GM19328 (cell line): ENCODE results near the gene CDNF.
A peak's percentile ranks its signal among the peaks of the same experiment; 100 is the strongest.
"Not testable (repeated sequence)": the region's sequence is repeated elsewhere in the genome, so short reads cannot be mapped to it uniquely, and the experiment has no call there.

Experiments used
- ATAC-seq: cut with Tn5 transposase; IDR thresholded peaks from one replicate; pipeline ENCODE4 v1.9.1; 2021; ENCODE audit warnings: mild to moderate bottlenecking, moderate library complexity; ENCODE audit not compliant: unreplicated experiment

The CDNF gene

DNA sequence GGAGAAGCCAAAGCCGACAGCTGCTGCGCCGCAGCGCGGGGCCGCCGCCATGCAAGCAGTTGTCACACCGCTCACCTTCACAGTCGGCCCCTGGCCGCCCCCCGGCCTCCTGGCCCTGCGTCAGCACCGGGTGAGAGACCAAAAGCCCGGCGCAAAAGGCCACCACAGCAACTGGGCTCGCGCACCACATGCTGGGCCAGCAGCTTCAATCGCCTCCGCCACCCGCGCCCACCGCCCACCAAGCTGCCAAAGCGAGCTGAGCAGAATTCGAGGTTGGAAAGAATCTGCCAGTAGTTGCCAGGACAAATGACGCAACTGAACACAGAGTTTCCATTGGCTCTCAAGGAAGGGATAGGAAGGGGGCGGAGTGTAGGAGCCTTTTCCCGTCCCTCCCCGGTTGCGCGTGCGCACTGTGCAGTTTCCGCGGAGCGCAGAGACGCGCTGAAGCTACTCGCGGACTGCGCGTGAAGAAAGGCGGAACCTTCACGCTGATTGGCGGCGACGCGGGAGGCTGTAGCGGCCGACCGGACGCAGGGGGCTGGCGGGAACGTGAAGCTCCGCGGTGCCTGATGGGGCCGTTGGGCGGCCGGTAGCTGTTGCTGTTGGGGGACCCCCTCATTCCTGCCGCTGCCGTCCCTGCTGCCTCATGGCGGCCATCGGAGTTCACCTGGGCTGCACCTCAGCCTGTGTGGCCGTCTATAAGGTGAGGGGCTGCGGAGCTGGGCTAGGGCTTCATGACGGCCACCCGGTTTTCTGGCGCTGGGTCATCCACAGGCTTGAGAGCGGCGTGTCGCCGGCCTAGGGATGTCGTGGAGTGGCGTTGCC, at the start of gene CDNF, which contains the start of the genes HSPA14 and MSANTD7:
Gene CDNF (minus strand): TSS at position 281 of the 825 bp plus-strand sequence. CDS start 91 bp downstream, at position 190.
Gene HSPA14 (plus strand): TSS at position 550 of the 825 bp plus-strand sequence. CDS start 97 bp downstream, at position 647.
Gene MSANTD7 (plus strand): TSS at position 550 of the 825 bp plus-strand sequence. CDS start 3,979 bp downstream, outside the sequence.
- ATAC-seq, result peak; percentile 95

DNA sequence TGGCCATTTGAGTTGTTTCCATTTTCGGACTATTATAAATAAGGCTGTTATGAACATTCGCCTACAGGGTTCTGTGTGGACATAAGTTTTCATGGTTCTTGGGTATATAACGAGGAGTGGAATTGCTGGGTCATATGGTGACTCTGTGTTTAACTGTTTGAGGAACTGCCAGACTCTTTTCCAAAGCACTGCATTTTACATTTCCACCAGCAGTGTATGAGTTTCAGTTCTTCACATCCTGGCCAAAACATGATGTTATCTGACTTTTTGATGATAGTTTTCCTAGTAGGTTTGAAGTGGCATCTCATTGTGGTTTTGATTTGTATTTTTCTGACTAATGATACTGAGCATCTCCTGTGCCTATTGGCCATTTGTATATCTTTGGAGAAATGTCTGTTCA, 46.2 kb upstream of the CDNF start:
- ATAC-seq, result no peak

DNA sequence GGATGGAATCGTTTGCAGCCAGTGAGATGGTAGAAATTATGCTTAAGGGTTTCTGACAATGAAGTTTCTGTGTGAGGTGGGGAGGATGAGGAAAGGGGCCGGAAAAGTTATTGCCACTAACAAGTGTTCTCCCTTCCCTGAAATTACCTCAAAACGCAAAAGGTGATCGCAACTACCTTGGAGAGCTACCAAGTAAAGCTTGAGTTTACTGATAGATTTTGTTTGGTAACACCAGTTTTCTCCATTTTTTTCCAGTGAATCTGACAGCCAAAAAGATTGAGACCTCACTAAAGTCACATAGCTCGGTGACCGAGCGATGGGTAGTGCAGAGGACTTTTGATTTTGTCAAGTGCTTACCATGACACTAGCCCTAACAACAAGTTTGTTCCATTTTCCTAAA, 42.4 kb upstream of the CDNF start:
- no peak for ATAC-seq

DNA sequence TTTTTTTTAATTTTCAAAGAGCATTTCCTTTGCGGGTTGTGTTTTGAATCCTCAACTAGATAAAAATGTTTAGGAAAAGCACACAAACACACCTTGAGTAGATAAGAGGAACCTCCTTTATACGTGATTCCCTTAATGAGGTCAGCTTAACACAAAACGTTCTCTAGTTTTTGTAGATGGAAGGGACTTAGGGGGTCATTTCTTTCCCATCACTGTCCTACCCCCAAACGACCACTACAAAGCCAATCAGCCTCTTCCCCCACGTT, 42.0 kb upstream of the CDNF start:
- no peak for ATAC-seq

DNA sequence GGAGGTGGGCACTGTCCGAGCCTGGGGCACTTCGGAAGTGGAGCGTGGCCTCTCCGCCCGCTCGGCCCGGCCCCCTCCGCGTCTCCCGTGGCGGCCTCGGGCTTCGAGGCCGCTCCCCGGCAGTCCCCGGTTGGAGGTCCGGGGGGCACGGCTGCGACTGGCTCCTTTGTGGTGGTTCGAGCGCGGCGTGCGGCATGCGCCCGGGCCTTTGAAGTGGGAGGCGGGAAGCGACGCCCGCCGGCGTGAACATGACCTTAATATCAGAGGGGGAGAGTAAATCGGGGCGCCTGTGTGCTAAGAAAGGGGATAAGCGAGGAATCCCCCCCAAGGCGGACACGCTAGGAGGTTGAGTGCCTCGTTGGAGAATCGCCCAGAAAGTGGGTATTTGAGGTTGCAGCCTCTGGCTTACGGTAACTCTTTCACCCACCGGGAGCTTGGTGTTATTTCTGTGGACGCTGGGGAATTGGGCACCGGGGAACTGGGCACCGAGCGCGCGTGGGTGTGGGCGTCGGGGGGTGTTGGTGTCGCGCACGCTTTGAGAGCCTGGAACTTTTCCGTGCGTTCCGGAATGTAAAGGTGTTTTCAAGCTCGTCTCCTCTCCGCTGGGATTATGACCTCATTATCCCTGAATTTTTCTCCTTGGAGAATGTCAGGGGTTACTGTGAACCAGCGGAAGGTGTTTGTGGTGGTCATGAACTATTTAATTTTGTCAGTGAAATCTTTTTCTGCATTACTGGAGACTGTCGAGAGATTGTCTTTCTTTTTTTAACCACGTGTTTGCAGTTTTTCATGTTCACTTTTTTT, 41.5 kb upstream of the CDNF start:
- ATAC-seq, result peak; percentile 28

DNA sequence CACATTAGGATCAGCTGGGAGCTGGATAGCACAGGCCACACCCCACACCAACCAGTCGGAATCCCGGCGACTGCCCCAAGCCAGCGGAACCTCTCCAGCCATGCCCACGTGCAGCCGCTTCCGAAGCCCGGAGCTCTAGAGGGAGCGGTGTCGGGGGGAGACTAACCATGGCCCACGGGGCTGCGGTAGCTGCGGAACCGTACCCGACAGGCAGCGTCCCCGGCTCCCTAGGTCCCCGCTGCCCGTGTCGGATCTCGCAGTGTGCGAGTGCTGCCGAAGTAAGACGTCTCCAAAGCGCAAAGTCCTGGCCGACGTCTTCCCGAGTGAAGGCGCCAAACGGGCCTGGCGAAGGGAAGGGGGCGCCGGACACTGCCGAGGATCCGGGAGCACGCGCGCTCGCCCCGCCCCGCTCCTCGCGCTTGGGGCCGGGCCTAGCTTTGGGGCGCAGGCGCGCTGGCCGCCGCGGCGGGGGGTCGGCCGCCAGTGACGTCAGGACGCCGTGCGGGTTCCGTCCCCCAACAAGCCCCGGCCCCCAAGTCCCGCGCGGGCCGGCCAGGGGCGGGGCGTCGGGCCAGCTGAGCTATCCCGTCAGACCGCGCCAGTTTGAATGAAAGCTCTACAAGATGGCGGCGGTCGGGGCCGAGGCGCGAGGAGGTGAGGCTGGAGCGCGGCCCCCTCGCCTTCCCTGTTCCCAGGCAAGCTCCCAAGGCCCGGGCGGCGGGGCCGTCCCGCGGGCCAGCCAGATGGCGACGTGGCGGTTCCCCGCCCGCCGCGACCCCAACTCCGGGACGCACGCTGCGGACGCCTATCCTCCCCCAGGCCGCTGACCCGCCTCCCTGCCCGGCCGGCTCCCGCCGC, 40.7 kb upstream of the CDNF start, which contains the start of gene SUV39H2:
Gene SUV39H2 (plus strand): TSS at position 601 of the 858 bp plus-strand sequence. CDS start 23 bp downstream, at position 624.
- peak; percentile 91 for ATAC-seq

DNA sequence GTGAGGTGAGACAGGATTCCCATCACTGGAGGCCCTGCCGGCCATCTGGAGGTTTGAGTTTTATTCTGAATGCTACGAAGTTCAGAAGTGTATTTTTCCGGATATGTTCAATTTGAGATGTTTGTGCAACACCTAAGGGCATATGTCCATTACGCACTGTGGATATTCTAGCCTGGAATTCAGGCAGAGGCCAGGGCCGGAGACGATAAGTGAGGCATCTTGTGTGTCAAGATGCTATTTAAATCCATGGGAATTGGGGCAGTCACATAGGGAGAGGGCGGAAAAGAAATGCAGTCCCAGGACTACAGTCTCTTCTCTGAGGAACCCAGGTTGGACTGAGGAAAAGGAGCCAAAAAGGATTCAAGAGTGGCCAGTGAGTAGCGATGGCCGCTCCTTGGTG, 38.9 kb upstream of the CDNF start:
- no peak for ATAC-seq

DNA sequence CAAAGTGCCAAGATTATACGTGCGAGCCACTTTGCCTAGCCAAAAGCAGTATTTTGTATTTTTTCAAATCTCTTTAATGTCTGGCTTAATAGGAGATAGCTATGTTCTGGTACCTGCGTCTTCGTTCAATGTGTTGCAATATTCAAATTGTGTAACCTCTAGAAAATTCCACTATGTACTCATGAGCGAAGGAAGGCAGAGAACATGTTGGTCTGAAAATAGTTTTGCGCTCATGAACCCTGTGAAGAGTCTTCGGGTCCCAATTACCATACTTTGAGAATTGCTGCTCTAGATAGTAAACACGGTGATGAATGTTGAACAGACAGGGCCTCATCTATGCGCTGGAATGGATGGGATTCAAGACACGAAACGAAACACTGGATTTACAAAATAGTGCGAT, 38.1 kb upstream of the CDNF start:
- ATAC-seq, result no peak

DNA sequence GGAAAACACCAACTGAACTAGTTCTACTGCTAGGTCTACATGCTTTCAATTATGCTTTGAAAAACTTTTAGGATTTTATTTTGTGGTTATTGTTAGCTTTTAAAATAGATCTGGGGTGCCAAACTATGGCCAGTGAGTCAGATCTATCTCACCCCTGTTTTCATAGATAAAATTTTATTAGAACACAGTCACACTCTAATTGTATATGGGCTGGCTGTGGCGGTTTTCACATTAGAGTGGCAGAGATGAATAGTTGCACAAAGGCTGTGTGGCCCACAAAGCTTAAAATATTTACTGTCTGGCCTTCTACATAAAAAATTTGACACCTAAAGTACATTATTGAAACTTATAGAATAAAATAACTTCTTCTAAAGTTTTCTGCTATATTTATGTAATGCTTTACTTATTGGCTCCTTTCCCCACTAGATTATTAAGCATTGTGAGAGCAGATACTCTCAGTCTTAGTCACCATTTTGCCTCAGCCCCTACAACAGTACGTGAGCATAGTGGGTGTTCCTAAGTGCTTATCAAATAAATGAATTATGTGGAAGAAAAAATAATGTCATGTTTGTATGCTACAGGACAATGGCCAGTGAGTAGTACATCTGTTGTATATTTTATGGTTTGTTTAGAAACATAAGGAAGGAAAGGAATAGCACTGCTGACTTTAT, 35.4 kb upstream of the CDNF start:
- ATAC-seq, result no peak

DNA sequence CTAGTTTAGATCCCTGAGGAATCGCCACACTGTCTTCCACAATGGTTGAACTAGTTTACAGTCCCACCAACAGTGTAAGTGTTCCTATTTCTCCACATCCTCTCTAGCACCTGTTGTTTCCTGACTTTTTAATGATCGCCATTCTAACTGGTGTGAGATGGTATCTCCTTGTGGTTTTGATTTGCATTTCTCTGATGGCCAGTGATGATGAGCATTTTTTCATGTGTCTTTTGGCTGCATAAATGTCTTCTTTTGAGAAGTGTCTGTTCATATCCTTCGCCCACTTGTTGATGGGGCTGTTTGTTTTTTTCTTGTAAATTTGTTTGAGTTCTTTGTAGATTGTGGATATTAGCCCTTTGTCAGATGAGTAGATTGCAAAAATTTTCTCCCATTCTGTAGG, 27.0 kb upstream of the CDNF start:
- not testable (repeated sequence) for ATAC-seq

DNA sequence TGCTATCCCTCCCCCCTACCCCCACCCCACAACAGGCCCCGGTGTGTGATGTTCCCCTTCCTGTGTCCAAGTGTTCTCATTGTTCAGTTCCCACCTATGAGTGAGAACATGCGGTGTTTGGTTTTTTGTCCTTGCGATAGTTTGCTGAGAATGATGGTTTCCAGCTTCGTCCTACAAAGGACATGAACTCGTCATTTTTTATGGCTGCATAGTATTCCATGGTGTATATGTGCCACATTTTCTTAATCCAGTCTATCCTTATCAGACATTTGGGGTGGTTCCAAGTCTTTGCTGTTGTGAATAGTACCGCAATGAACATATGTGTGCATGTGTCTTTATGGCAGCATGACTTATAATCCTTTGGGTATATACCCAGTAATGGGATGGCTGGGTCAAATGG, 26.6 kb upstream of the CDNF start:
- ATAC-seq, result not testable (repeated sequence)

DNA sequence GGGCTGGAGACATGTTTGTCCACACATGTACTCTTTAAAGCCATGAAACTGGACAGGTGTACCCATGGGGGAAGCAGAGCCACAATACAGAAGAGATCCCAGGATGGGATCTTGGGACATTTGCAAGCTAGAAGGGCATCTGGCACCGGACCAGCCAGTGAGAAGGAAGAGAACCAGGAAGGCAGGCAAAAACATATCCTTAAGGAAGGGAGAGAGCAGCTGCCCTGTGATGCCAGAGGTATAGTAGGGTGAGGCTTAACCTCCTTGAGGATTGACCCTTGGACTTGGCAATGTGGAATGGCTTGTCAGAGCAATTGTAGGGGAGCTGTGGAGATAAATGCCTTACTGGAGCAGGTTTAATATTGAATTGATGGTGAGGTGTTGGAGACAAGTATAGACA, 23.0 kb upstream of the CDNF start:
- ATAC-seq, result no peak

DNA sequence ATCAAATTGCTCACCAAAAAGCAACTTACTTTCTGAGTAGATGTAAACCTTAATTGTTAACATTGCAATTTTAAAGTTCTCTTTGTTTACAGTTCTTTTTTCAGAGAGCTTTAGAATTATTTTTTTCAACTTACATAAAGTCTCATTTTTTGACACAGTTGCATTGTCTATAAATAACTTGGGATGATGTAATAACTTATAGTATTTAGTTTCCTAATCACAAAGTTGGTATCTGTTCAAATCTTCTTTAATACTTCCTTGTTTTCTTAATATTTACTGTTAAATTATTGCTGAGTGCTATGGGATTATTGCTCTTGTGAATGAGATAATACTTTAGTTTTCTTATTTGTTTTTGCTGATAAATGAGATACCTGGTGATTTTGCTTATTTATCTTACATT, 21.9 kb upstream of the CDNF start:
- ATAC-seq, result no peak

DNA sequence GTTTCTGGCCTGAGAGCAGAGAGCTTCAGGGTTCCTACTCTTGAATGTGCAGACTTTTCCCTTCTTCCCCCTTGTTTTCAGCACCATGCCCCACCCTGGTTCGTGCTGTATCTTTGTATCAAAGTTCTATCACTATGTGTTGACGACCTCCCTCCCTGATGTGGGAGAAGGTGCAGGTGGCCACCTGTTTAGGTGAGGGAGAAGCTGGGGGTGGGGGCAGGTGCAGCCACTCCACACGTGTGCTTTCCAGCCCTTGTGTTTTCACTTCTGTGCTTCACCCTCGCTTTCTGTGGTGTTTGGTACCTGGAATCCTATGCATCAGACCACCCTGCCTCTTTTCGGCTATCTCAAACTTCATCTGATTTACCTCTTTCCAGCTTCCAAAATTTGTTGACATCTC, 21.2 kb upstream of the CDNF start:
- no peak for ATAC-seq

DNA sequence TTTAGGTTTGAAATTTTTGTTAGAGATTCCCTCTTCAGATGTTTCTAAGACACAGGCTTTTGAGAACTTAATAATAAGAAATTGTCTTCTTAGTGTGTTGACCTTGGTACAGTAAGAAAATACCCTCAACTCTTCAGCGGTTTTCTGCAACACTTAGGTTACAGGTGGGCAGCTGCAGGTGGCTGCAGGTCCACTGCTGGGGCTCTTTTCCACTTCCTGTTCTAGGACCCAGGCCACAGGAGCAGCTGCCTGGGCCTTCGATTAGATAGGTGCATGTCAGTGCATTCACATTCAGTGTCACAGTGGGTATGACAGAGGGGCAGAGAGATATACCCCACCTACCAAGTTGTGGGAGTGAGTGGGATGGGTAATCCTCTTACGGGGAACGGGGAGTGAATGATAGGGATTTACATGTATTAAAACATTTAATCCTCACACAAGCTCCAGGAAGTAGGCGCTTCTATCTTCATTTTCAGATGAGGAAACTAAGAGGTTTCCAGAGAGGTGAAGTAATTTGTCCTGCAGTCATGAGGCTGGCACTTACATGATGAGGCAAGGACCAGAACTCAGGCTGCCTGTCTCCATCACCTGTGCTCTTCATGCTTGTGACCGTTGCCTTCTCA, 20.6 kb upstream of the CDNF start:
- no peak for ATAC-seq

DNA sequence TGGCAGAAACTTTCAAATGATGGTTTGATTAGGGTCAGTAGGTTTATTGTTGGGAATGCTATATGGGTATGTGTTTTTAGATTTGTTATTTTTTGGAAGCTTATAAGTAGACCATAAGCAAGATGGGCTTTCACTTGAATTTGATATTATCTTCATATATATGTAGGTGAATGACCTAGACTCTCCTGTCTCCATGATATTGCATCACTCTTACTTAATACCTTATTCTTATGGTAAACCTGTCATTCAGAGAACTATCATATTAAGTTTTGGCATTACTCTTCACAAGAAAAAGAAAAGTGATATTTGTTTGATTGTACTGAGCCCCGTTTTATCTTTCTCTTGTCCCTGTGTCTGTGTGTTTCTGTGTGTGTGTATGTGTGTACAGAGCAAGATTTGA, 17.6 kb upstream of the CDNF start:
- ATAC-seq, result no peak

DNA sequence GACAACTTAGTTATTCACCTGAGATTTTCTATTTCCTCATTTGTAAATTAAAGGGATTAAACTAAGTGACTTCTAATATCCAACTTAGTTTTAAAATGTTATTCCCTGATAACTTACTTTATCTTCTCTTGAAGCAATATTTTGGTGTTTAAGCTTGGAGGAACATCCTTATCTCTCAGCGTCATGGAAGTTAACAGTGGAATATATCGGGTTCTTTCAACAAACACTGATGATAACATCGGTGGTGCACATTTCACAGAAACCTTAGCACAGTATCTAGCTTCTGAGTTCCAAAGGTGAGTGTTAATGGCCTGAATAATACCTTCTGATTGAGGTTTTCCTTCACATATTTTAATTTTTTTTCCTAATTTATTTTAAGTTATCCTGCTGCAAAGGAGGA, 14.4 kb upstream of the CDNF start:
- no peak for ATAC-seq

DNA sequence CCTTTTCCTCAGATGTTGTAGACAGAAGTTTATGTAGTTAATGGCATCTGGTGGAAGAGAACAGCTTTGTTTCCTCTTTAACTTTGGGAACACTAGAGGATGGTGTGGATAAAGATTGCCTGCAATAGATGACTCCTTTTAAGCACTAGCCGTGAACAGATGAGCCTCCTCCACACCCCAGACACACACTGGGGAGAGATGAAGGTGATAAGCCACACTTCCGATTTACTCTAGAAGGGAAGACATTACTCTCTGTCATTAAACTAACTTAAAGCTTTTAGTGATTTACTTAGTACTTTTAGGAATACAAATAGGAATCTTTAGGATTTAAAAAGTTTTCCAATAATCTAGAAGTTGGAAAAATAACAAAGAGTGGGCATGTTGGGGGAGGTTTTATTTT, 7.1 kb upstream of the CDNF start:
- no peak for ATAC-seq

DNA sequence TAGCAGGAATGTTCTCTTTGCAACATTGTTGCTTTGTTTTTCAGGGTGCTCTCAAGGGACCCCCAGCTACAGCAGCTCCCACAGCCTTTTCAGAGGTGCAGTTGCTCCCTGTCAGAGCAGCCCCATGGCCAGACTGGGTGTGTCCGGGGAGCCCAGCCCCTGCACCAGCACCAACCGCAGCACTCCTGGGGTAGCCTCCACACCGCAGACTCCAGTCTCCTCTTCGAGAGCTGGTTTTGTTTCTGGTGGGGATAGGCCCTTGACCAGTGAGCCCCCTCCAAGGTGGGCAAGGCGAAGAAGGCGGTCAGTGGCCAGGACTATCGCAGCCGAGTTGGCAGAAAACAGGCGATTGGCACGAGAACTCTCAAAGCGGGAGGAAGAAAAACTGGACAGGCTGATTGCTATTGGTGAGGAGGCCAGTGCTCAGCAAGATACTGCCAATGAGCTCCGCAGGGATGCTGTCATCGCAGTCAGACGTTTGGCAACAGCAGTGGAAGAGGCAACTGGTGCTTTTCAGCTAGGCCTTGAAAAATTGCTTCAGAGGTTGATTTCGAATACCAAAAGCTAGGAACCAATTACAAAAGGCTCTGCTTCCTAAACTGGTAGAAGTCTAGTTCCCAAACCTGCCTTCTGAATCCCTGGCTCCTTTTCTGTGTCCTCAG, 5.6 kb upstream of the CDNF start:
- no peak for ATAC-seq

DNA sequence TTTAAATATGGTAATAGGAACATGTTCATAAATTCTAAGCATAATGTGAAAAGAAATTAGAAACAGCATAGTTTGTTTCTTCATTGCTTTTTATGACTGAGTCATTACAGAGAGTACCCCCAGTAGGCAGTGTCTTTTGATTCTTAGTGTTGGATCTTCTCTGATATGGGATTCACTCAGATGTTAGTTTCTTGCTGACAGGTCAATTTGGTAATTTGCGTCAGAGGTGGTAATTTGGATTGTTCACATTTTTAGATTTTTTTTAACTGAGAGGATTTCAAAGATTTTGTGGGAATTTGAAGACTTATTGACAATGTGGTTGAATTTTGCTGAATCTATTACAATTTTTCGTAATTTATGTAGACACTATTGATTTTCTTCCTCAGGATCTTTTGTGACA, 2.3 kb upstream of the CDNF start:
- no peak for ATAC-seq
